Stimulated activated CD8-positive, alpha-beta memory T cell treated with anti-CD3 and anti-CD28 coated beads, Interleukin-15, amount 100 ng/mL, for 4 hours (primary cell): ENCODE results near the gene PRIMPOL.
"Not testable (repeated sequence)": the region's sequence is repeated elsewhere in the genome, so short reads cannot be mapped to it uniquely, and the experiment has no call there.

ENCODE experiments used
- DNase-seq, 2 donors: peaks; one replicate each; pipeline ENCODE4 v3.0.0-alpha.2; 2020; ENCODE audit warnings: low read depth in 2 of 2

The PRIMPOL gene

DNA sequence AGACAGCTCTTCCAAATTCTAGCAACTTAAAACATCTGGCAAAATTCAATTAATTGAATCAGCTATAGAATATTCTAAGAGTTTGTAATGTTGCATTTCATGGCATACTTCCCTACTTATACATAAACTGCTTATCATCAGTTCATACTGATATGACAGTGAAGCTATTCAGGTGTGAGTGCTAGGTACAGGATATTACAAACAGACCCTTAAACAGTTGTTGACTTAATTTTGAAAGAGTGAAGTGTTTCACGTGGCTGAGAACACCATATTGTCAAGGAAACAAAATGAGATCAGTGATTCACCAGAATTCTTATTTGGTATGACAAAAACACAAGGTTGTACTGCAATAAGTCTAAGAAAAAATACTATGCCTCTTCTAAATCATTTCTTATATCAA lies 56.9 kb downstream of the PRIMPOL start:
- no peak for DNase-seq

GRCh38 chr4:184712322-184712721 lies 62.8 kb downstream of the PRIMPOL start:
- no peak for DNase-seq

DNA sequence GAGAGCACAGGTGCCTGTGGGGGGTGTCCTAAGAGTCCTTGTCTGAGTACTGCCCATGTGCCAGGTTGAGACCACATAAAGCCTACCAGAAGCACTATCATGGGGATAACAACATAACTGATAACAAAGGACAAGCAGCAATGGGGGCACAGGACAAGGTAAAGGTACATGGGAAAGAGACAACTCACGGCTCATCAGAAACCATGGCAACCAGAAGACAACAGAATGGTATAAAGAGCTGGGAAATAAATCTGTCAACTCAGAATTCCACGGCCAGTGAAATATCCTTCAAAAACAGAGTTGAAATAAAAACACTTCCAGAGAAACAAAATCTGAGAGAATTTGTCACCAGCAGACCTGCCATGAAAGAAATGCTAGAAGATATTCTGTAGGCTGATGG lies 64.3 kb downstream of the PRIMPOL start:
- DNase-seq = no peak

GRCh38 chr4:184715526-184715925 lies 66.0 kb downstream of the PRIMPOL start:
- DNase-seq = no peak

DNA sequence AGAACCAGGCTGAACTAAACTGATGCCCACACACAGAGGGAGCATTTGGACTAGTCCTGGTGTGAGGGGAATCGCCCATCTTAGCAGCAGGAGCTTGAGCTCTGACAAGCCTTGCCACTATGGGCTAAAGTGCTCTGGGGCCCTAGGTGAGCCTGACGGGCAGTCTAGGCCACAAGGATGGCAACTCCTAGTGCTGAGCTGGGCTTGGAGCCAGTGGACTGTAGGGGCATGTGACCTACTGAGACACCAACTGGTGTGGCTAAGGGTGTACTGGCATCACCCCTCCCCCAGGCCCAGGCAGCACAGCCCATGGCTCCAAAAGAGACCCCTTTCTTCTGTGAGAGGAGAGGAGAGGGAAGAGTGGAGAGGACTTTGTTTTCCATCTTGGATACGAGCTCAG lies 69.9 kb downstream of the PRIMPOL start:
- no peak for DNase-seq

GRCh38 chr4:184721254-184721653 lies 71.7 kb downstream of the PRIMPOL start:
- no peak for DNase-seq

DNA sequence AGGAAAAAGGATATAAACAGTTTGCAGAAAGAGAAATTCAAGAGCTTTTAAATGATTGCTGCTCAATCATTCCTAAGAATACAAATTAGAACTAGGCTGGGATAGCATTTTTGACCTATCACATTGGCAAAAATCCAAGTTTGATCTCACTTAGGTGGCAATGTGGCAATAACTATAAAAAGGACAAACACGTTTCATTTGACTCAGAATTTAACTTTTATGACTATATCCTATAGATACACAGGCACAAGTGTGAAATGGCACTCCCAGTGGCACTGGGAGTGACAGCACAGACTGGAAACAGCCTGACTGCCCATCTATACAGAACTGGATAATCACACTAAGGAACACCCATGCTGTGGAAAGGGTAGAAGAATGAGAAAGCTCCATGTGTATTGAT lies 73.3 kb downstream of the PRIMPOL start:
- DNase-seq = no peak

GRCh38 chr4:184727430-184727829 lies 77.9 kb downstream of the PRIMPOL start:
- DNase-seq = no peak

GRCh38 chr4:184728858-184729257 lies 79.3 kb downstream of the PRIMPOL start:
- DNase-seq = no peak

DNA sequence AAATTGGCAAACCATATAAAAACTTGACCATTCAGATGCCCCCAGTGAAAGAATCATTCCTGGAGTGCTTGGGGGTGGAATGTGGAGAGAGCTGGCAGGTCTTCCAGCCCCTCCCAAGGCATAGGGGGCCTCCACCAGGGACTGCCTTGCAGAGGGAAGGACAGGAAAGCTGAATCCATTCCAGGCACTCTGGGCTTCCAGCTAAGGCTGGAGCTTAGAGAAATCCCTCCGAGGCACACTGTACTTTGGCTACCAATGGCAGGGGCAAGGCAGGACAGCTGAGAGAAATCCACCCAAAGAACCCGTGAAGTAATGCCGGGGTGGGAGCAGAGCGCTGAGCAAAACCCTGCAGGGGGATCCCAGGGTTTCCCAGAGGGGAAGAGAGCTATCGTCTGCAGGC lies 80.4 kb downstream of the PRIMPOL start:
- no peak for DNase-seq

DNA sequence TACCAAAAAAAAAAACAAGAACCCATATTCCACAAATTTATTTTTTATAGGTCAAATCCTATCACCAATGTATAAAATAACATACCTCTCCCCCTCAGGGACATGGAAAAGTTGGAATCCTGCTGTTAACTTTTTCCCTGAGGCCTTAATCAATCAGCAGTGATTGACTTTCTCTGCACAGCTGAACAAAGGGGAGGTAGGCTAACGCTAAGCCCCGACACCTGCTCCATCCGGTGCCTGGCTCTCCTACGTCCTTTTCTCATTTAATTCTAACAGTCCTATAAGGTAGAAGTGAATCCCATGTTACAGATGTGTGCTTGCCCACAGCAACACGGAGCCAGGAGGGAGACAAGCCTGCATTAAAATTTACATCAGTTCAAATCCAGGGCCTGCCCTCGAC lies 81.5 kb downstream of the PRIMPOL start:
- DNase-seq = no peak

DNA sequence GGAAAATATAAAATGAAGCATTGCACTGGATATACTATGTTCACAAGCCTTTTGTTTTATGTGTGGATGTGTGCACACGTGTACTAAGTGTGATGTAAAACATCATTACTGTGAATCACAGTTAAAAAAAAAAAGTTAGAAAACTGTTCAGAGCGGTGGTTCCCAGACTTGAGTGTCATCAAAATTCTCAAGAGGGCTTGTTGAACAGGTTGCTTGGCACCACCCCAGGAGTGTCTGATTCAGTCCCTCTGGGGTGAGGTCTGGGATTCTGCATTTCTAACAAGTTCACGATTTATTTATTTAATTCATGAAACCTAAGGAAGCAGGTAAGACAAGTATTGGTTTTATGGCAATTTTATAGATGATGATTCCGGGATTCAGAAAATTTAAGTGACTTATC lies 82.6 kb downstream of the PRIMPOL start:
- no peak for DNase-seq

GRCh38 chr4:184733654-184734524 lies 84.4 kb downstream of the PRIMPOL start, which contains the start of gene CENPU:
Gene CENPU, minus strand, starts transcription at chr4:184734096. Its CDS starts 34 bp downstream, at chr4:184734062.
- DNase-seq = peak; percentile 89 to 91

GRCh38 chr4:184734758-184735157 lies 85.2 kb downstream of the PRIMPOL start:
- no peak for DNase-seq

GRCh38 chr4:184739575-184739974 lies 90.0 kb downstream of the PRIMPOL start:
- DNase-seq = not testable (repeated sequence)

- DNase-seq = no peak
These were observed 91.4 kb downstream of the PRIMPOL start for GRCh38 chr4:184740980-184741391.

DNA sequence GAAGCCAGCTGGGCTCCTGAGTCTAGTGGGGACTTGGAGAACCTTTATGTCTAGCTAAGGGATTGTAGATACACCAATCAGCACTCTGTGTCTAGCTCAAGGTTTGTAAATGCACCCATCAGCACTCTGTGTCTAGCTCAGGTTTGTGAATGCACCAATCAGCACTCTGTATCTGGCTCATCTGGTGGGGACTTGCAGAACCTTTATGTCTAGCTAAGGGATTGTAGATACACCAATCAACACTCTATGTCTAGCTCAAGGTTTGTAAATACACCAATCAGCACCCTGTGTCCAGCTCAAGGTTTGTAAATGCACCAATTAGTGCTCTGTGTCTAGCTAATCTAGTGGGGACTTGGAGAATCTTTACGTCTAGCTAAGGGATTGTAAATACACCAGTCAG lies 92.1 kb downstream of the PRIMPOL start:
- DNase-seq = not testable (repeated sequence)

- no peak for DNase-seq
These were observed 94.1 kb downstream of the PRIMPOL start for GRCh38 chr4:184743650-184744049.

- no peak for DNase-seq
These were observed 94.7 kb downstream of the PRIMPOL start for GRCh38 chr4:184744236-184744635.
